HG02642 (cell line): ENCODE data around the gene ADAMTSL5.

Experiments used
- ATAC-seq: cut with Tn5 transposase; IDR thresholded peaks from one replicate; pipeline ENCODE4 v1.9.1; 2021; ENCODE audit warnings: mild to moderate bottlenecking; ENCODE audit not compliant: unreplicated experiment, poor library complexity

The ADAMTSL5 gene

GRCh38 chr19:1469255-1470054 lies 43.4 kb downstream of the ADAMTSL5 start:
- ATAC-seq = no peak

DNA sequence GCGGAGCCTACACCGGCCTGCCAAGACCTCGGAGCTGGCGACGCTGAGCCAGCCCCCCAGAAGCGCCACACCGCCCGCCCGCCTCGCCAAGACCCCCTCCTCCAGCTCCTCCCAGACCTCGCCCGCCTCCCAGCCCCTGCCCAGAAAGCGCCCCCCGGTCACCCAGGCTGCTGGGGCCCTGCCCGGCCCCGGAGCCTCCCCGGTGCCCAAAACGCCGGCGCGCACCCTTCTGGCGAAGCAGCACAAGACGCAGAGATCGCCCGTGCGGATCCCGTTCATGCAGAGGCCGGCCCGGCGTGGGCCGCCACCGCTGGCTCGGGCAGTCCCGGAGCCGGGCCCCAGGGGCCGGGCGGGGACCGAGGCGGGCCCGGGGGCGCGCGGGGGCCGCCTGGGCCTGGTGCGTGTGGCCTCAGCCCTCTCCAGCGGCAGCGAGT lies 44.0 kb downstream of the ADAMTSL5 start:
- ATAC-seq = no peak

DNA sequence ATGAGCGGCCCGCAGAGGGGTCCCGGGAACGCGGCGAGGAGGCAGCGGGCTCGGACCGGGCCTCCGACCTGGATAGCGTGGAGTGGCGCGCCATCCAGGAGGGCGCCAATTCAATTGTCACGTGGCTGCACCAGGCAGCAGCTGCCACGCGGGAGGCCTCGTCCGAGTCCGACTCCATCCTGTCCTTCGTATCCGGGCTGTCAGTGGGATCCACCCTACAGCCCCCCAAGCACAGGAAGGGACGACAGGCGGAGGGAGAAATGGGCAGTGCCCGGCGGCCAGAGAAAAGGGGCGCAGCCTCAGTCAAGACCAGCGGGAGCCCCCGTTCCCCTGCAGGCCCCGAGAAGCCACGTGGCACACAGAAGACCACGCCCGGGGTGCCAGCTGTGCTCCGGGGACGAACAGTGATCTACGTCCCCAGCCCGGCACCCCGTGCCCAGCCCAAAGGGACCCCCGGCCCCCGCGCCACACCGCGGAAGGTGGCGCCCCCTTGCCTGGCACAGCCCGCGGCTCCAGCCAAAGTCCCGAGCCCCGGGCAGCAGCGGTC lies 44.5 kb downstream of the ADAMTSL5 start:
- ATAC-seq = no peak

DNA sequence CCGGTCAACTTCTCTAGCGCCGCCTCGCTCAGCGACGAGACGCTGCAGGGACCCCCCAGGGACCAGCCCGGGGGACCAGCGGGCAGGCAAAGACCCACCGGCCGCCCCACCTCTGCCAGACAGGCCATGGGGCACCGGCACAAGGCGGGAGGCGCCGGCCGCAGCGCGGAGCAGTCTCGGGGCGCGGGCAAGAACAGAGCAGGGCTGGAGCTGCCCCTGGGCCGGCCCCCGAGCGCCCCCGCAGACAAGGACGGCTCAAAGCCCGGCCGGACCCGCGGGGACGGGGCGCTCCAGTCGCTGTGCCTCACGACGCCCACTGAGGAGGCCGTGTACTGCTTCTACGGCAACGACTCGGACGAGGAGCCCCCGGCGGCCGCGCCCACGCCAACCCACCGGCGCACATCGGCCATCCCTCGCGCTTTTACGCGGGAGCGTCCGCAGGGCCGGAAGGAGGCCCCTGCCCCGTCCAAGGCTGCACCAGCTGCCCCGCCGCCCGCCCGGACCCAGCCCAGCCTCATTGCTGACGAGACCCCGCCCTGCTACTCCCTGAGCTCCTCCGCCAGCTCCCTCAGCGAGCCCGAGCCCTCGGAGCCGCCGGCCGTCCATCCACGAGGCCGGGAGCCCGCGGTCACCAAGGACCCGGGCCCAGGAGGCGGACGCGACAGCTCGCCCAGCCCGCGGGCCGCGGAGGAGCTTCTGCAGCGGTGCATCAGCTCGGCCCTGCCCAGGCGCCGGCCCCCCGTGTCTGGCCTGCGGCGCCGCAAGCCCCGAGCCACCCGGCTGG lies 45.1 kb downstream of the ADAMTSL5 start:
- ATAC-seq = no peak

- no peak for ATAC-seq
Observed at GRCh38 chr19:1467215-1467489, 45.7 kb downstream of the ADAMTSL5 start.

DNA sequence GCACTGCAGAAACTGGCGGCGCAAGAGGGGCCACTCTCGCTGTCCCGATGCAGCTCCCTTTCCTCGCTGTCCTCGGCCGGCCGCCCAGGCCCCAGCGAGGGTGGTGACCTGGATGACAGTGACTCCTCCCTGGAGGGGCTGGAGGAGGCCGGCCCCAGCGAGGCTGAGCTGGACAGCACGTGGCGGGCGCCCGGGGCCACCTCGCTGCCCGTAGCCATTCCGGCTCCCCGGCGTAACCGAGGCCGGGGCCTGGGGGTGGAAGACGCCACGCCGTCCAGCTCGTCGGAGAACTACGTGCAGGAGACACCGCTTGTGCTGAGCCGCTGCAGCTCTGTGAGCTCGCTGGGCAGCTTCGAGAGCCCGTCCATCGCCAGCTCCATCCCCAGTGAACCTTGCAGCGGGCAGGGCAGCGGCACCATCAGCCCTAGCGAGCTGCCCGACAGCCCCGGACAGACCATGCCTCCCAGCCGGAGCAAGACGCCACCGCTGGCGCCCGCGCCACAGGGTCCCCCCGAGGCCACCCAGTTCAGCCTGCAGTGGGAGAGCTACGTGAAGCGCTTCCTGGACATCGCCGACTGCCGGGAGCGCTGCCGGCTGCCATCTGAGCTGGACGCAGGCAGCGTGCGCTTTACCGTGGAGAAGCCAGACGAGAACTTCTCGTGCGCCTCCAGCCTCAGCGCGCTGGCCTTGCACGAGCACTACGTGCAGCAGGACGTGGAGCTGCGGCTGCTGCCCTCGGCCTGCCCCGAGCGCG lies 46.2 kb downstream of the ADAMTSL5 start:
- ATAC-seq = no peak

DNA sequence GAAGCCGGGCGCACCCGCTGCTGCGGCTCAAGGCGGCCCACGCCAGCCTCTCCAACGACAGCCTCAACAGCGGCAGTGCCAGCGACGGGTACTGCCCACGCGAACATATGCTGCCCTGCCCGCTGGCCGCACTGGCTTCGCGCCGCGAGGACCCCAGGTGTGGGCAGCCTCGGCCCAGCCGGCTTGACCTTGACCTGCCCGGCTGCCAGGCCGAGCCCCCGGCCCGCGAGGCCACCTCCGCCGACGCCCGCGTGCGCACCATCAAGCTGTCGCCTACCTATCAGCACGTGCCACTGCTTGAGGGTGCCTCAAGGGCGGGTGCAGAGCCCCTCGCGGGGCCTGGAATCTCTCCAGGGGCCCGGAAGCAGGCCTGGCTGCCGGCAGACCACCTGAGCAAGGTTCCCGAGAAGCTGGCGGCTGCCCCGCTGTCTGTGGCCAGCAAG lies 46.8 kb downstream of the ADAMTSL5 start:
- no peak for ATAC-seq

DNA sequence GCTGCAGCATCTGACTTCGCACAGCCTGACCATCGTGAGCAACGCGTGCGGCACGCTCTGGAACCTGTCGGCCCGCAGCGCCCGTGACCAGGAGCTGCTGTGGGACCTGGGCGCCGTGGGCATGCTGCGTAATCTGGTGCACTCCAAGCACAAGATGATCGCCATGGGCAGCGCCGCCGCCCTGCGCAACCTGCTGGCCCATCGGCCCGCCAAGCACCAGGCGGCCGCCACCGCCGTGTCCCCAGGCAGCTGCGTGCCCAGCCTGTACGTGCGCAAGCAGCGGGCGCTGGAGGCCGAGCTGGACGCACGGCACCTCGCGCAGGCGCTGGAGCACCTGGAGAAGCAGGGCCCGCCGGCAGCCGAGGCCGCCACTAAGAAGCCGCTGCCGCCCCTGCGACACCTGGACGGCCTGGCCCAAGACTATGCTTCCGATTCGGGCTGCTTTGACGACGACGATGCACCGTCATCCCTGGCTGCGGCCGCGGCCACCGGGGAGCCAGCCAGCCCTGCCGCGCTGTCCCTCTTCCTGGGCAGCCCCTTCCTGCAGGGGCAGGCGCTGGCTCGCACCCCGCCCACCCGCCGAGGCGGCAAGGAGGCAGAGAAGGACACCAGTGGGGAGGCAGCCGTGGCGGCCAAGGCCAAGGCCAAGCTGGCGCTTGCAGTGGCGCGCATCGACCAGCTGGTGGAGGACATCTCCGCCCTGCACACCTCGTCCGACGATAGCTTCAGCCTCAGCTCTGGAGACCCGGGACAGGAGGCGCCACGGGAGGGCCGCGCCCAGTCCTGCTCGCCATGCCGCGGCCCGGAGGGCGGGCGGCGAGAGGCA lies 47.4 kb downstream of the ADAMTSL5 start:
- ATAC-seq = no peak

DNA sequence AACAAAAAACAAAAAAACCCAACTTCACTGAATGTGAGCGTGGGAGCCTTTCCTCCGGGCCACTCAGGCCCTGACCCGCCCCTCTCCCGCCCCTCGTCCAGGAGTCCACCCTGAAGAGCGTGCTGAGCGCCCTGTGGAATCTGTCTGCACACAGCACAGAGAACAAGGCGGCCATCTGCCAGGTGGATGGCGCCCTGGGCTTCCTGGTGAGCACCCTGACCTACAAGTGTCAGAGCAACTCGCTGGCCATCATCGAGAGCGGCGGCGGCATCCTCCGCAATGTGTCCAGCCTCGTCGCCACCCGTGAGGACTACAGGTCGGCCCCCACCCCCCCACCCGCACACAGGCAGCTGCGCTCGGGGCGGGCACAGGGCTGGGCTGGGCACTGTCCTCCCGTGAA lies 51.0 kb downstream of the ADAMTSL5 start:
- no peak for ATAC-seq

DNA sequence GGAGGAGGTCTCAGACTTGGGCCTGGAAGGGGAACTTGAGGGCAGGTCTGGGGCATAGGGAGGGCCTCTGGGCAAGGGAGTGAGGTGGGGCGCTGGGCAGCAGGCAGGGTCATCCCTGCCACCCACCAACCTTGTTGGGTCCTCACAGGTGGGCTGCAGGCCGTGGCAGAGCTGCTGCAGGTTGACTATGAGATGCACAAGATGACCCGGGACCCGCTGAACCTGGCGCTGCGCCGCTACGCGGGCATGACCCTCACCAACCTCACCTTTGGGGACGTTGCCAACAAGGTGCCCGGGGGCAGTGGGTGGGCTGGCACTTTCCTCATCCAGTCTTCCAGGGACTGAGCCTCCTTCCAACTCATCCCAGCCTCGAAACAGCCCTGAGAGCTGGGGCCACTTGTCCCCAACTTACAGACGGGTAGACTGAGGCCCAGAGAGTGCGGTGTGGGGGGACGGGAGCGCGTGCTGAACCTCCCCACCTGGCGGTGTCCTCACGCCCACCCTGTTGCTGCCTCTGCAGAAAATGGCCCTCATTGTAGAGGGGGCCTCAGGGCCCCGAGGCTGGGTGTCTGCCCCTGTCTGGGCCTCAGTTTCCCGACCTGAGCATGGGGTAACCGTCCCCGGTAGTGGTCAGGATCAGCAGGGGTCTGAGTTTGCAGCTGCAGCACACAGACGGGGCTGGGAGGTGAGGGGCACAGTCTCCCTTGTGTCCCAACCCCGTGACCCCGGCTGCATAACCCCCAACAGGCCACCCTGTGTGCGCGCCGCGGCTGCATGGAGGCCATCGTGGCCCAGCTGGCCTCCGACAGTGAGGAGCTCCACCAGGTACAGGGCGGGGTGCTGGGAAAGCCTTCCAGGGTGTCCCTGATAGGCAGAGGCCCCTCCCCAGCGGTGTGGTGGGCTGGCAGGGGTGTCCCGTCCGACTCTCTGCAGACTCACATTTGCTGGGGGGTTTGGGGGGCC lies 52.5 kb downstream of the ADAMTSL5 start:
- no peak for ATAC-seq

DNA sequence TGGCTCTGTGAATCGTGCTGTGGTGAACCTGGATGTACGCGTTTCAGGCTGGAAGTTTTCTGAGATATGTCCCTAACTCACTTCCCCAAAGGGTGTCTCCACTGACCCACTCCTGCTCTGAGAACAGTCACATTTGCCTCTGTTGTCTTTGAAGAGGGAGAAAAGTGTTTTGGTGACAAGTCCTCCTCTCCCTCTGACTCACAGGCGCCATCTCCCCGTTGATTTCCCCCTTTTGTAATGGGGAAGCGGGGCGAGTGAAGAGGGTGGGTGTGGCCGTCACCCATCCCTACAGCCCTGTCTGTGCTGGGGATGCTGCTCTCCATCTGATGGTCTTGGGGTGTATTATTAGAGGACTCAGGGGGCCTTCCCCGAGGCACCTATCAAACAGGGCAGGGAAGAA lies 53.3 kb downstream of the ADAMTSL5 start:
- no peak for ATAC-seq

DNA sequence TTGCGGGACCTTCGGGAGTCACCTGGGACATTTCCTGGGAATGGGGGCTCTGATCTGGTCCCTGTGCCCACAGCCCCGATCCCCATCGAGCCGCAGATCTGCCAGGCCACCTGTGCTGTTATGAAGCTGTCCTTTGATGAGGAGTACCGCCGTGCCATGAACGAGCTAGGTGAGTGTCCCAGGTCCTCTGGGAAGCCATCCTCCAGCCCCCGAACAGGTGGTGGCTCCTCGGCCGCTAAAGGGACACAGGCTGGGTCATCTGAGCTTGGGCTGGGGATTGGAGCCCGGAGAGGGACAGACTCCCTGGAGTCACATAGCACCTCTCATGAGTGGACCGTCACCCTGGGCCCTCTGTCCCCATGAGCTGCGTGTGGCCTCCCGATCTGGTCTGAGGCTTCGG lies 54.9 kb downstream of the ADAMTSL5 start:
- ATAC-seq = no peak

DNA sequence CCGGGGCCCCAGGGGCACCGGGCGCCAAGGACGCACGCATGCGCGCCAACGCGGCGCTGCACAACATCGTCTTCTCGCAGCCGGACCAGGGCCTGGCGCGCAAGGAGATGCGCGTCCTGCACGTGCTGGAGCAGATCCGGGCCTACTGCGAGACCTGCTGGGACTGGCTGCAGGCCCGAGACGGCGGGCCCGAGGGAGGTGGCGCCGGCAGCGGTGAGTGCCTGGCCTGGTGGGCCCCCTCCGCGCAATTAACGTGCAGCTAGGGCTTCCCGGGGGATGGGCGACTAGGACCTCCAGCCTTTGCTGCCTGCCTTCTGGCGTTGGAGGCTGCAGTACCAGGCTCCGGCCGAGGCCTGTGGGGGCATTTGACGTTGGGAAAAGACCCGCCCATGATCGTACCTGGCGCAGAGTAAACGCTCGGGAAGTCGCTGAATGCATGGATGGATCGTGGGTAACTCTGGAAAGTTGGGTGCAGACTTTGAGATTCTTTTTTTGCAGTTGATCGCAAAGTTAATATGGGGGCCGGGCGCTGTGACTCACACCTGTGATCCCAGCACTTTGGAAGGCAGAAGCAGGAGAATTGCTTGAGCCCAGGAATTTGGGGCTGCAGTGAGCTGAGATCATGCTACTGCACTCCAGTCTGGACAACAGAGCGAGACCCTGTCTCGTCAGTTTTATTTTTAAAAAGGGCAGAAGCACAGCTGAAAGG lies 55.6 kb downstream of the ADAMTSL5 start:
- no peak for ATAC-seq

- ATAC-seq = no peak
Observed at GRCh38 chr19:1456121-1456900, 56.5 kb downstream of the ADAMTSL5 start.

GRCh38 chr19:1455336-1456120 lies 57.3 kb downstream of the ADAMTSL5 start:
- ATAC-seq = no peak
